Neural cell (in vitro differentiated cells): ENCODE measurements around the gene CPNE4. TPM values are rescaled to one million over a fixed set of nuclear protein-coding genes. Genes with fewer than 3 reads are reported as not detected.

Source experiments
- H2AFZ ChIP-seq: fragments of 200-600, 300-800 bp; sonication (generic), shearing (Covaris generic); 2 replicates; pipeline ENCODE4 v1.6.0; 2014; ENCODE audit warnings: low read depth, mild to moderate bottlenecking, antibody characterized with exemption, low read length, moderate library complexity
- H3F3A ChIP-seq: fragments of 200-600 bp; shearing (Covaris generic); 2 replicates; pipeline ENCODE4 v1.6.1; 2016; ENCODE audit warnings: mild to moderate bottlenecking, moderate library complexity, mixed read lengths, antibody characterized with exemption, low read length; ENCODE audit not compliant: insufficient read depth, poor library complexity, severe bottlenecking
- H3K27ac ChIP-seq: fragments of 200-600, 300-800 bp; sonication (generic), shearing (Covaris generic); 2 replicates; pipeline ENCODE4 v1.5.1; 2014; ENCODE audit warnings: mild to moderate bottlenecking, low read length, moderate library complexity
- H3K27me3 ChIP-seq: fragments of 300-800, 200-600 bp; sonication (generic), shearing (Covaris generic); 2 replicates; pipeline ENCODE4 v1.6.0; 2014; ENCODE audit warnings: mild to moderate bottlenecking, low read depth, low read length, moderate library complexity; ENCODE audit not compliant: insufficient read depth
- H3K36me3 ChIP-seq: fragments of 300-800, 200-600 bp; sonication (generic), shearing (Covaris generic); 2 replicates; pipeline ENCODE4 v1.5.1; 2014; ENCODE audit warnings: mild to moderate bottlenecking, antibody characterized with exemption, low read length, moderate library complexity; ENCODE audit not compliant: insufficient read depth
- H3K4me2 ChIP-seq: fragments of 300-800, 200-600 bp; sonication (generic), shearing (Covaris generic); 2 replicates; pipeline ENCODE4 v1.6.0; 2014; ENCODE audit warnings: mild to moderate bottlenecking, low read length
- H3K4me3 ChIP-seq: fragments of 300-800, 200-600 bp; sonication (generic), shearing (Covaris generic); 2 replicates; pipeline ENCODE4 v1.5.1; 2014; ENCODE audit warnings: mild to moderate bottlenecking, low read length, moderate library complexity
- H3K79me2 ChIP-seq: fragments of 200-600 bp; shearing (Covaris generic); replicated peaks from 2 replicates; pipeline ENCODE4 v1.6.0; 2014; ENCODE audit warnings: mild to moderate bottlenecking, low read length, moderate library complexity; ENCODE audit not compliant: insufficient read depth
- H3K9ac ChIP-seq: fragments of 300-800, 200-600 bp; sonication (generic), shearing (Covaris generic); 2 replicates; pipeline ENCODE4 v1.6.1; 2016; ENCODE audit warnings: mild to moderate bottlenecking, low read length, mixed read lengths
- H3K9me2 ChIP-seq: fragments of 200-600 bp; shearing (Covaris generic); 2 replicates; pipeline ENCODE4 v1.6.1; 2016; ENCODE audit warnings: mild to moderate bottlenecking, low read length, mixed read lengths; ENCODE audit not compliant: insufficient read depth
- H3K9me3 ChIP-seq: fragments of 200-600, 300-800 bp; sonication (generic), shearing (Covaris generic); 2 replicates; pipeline ENCODE4 v1.6.1; 2016; ENCODE audit warnings: mild to moderate bottlenecking, mixed run types, low read length, moderate library complexity, mixed read lengths
- H4K20me1 ChIP-seq: fragments of 200-600 bp; shearing (Covaris generic); 2 replicates; pipeline ENCODE4 v1.6.1; 2016; ENCODE audit warnings: mild to moderate bottlenecking, mixed run types; ENCODE audit not compliant: insufficient read depth
- EP300 ChIP-seq: fragments of 450-650 bp; conservative IDR thresholded peaks from 2 replicates; pipeline ENCODE4 v1.6.1; 2014; ENCODE audit warnings: antibody characterized with exemption, mild to moderate bottlenecking, moderate library complexity; ENCODE audit not compliant: poor library complexity, severe bottlenecking
- EZH2 ChIP-seq: fragments of 200-600, 300-800 bp; shearing (Covaris generic), sonication (generic); IDR thresholded peaks from 2 replicates; pipeline ENCODE4 v1.6.1; 2014; ENCODE audit warnings: antibody characterized with exemption, low read length, borderline replicate concordance, mild to moderate bottlenecking; ENCODE audit not compliant: insufficient read depth, poor library complexity, severe bottlenecking
- MXI1 ChIP-seq: fragments of 450-650 bp; conservative IDR thresholded peaks from 2 replicates; pipeline ENCODE4 v1.6.1; 2014; ENCODE audit warnings: antibody characterized with exemption, mild to moderate bottlenecking; ENCODE audit not compliant: poor library complexity, severe bottlenecking
- POLR2AphosphoS5 ChIP-seq: IDR thresholded peaks from 2 replicates; pipeline ENCODE4 v1.6.1; 2012
- RAD21 ChIP-seq: fragments of 450-650 bp; conservative IDR thresholded peaks from 2 replicates; pipeline ENCODE4 v1.6.1; 2014; ENCODE audit warnings: antibody characterized with exemption, mild to moderate bottlenecking, moderate library complexity
- SMC3 ChIP-seq: fragments of 450-650 bp; conservative IDR thresholded peaks from 2 replicates; pipeline ENCODE4 v1.6.1; 2014; ENCODE audit warnings: antibody characterized with exemption, mild to moderate bottlenecking, moderate library complexity; ENCODE audit not compliant: poor library complexity
- TAF1 ChIP-seq: IDR thresholded peaks from 2 replicates; pipeline ENCODE4 v1.6.1; 2012; ENCODE audit warnings: low read depth
- polyA plus RNA-seq: library from polyadenylated mRNA; depleted of rRNA; stranded (reverse); fragments of >200 nt; gene quantifications from 2 replicates; pipeline ENCODE4 v1.2.3, GENCODE V29; 2014
- TF ChIP-seq, protein P1 (sequence below): fragments of 450-650 bp; IDR thresholded peaks from 2 replicates; pipeline ENCODE4 v1.5.1; 2014; ENCODE audit warnings: antibody characterized with exemption, mild to moderate bottlenecking, moderate library complexity; ENCODE audit not compliant: poor library complexity, severe bottlenecking
- TF ChIP-seq, protein P2 (sequence below): IDR thresholded peaks from 2 replicates; pipeline ENCODE4 v1.6.1; 2012; ENCODE audit warnings: borderline replicate concordance

Gene CPNE4
- polyA plus RNA-seq, 1 donor from 2014 or later = 0.59 TPM

DNA sequence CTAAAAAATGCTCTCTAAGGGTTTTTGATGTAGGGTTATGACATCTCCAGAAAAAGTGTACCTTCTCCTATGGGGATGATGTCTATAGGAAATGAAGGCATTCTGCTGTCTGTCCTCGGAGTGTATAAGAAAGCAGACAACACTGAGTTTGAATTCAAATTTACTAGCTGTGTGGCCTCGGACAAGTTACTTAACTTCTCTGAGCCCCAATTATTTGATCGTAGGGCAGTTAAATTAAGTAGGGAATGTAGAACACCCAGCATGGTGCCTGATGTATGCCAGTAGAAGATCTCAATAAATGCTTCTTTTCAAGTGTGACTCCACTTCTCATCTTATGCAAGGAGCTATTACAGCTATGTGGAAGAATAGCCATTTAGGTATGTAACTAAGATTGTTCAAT, 184.6 kb downstream of the CPNE4 start:
- Histone ChIP-seq H3F3A (no peaks in the 10 kb centered on the region), H3K9me2 (no peaks in the 10 kb centered on the region), H3K9ac (no peak overlapping the region), H3K79me2 (no peaks in the 10 kb centered on the region), H3K4me2 (no peak overlapping the region), H3K27me3 (no peaks in the 10 kb centered on the region), H3K27ac (no peak overlapping the region), H2AFZ (no peak overlapping the region), H3K36me3 (no peaks in the 10 kb centered on the region), H3K9me3 (no peaks in the 10 kb centered on the region), H4K20me1 (no peaks in the 10 kb centered on the region), H3K4me3 (no peak overlapping the region)
- TF ChIP-seq EP300 = no peak
- TF ChIP-seq EZH2 = no peak
- TF ChIP-seq, protein P1, sequence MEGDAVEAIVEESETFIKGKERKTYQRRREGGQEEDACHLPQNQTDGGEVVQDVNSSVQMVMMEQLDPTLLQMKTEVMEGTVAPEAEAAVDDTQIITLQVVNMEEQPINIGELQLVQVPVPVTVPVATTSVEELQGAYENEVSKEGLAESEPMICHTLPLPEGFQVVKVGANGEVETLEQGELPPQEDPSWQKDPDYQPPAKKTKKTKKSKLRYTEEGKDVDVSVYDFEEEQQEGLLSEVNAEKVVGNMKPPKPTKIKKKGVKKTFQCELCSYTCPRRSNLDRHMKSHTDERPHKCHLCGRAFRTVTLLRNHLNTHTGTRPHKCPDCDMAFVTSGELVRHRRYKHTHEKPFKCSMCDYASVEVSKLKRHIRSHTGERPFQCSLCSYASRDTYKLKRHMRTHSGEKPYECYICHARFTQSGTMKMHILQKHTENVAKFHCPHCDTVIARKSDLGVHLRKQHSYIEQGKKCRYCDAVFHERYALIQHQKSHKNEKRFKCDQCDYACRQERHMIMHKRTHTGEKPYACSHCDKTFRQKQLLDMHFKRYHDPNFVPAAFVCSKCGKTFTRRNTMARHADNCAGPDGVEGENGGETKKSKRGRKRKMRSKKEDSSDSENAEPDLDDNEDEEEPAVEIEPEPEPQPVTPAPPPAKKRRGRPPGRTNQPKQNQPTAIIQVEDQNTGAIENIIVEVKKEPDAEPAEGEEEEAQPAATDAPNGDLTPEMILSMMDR = no peak
- no peak for TF ChIP-seq SMC3
- TF ChIP-seq TAF1 = no peak
- TF ChIP-seq, protein P2, sequence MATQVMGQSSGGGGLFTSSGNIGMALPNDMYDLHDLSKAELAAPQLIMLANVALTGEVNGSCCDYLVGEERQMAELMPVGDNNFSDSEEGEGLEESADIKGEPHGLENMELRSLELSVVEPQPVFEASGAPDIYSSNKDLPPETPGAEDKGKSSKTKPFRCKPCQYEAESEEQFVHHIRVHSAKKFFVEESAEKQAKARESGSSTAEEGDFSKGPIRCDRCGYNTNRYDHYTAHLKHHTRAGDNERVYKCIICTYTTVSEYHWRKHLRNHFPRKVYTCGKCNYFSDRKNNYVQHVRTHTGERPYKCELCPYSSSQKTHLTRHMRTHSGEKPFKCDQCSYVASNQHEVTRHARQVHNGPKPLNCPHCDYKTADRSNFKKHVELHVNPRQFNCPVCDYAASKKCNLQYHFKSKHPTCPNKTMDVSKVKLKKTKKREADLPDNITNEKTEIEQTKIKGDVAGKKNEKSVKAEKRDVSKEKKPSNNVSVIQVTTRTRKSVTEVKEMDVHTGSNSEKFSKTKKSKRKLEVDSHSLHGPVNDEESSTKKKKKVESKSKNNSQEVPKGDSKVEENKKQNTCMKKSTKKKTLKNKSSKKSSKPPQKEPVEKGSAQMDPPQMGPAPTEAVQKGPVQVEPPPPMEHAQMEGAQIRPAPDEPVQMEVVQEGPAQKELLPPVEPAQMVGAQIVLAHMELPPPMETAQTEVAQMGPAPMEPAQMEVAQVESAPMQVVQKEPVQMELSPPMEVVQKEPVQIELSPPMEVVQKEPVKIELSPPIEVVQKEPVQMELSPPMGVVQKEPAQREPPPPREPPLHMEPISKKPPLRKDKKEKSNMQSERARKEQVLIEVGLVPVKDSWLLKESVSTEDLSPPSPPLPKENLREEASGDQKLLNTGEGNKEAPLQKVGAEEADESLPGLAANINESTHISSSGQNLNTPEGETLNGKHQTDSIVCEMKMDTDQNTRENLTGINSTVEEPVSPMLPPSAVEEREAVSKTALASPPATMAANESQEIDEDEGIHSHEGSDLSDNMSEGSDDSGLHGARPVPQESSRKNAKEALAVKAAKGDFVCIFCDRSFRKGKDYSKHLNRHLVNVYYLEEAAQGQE = no peak
- no peak for TF ChIP-seq MXI1
- no peak for TF ChIP-seq RAD21
- TF ChIP-seq POLR2AphosphoS5 = no peak

DNA sequence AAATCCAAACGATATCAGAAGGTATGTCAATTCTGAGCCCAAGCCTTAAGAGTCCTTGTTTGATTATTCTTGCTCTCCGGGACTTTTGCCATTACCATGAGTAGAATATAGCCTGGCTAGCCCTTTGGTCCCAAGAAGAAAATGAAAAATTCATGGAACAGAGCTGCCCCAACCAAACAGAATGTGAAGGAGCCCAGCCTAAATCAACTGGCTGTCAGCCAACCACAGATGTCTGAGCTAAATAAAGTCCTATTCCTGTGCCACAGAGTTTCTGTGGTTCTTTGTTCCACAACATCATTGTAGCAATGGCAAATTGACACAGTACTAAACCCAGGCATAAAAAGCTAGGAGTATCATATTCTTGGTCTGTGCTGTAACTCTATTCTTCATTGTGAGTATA, 185.2 kb downstream of the CPNE4 start:
- H3K9me3 ChIP-seq = no peaks in the 10 kb centered on the region
- H3K27ac ChIP-seq = no peak overlapping the region
- H3K4me2 ChIP-seq = no peak overlapping the region
- H3K36me3 ChIP-seq = no peaks in the 10 kb centered on the region
- H3K27me3 ChIP-seq = no peaks in the 10 kb centered on the region
- H2AFZ ChIP-seq = no peak overlapping the region
- H3K4me3 ChIP-seq = no peak overlapping the region
- no peaks in the 10 kb centered on the region for H3K79me2 ChIP-seq
- no peak overlapping the region for H3K9ac ChIP-seq
- TF ChIP-seq MXI1 = no peak
- no peak for TF ChIP-seq EP300
- TF ChIP-seq POLR2AphosphoS5 = no peak
- TF ChIP-seq RAD21 = no peak
- no peak for TF ChIP-seq EZH2
- TF ChIP-seq SMC3 = no peak
- TF ChIP-seq, protein P1 = no peak
- no peak for TF ChIP-seq TAF1
- TF ChIP-seq, protein P2 = no peak
- no peaks in the 10 kb centered on the region for H3F3A ChIP-seq
- H3K9me2 ChIP-seq = no peaks in the 10 kb centered on the region
- H4K20me1 ChIP-seq = no peaks in the 10 kb centered on the region
